ENCODE results near the gene RABL3.
"Not testable (repeated sequence)": the region's sequence is repeated elsewhere in the genome, so short reads cannot be mapped to it uniquely, and the experiment has no call there.

The RABL3 gene

GRCh38 chr3:120683671-120684301 is 58.5 kb downstream of the RABL3 start:
- DNase-seq (ENCODE audit: low read depth in 2 of 2): no peak

GRCh38 chr3:120683213-120683612 is 59.1 kb downstream of the RABL3 start:
- no peak for DNase-seq (ENCODE audit: low read depth in 2 of 2)

GRCh38 chr3:120682095-120682681 is 60.1 kb downstream of the RABL3 start, which contains the start of gene HGD:
HGD (minus strand) TSS chr3:120682239; CDS start chr3:120682111, 128 bp downstream.
- DNase-seq (ENCODE audit: low read depth in 2 of 2): no peak

- no peak for DNase-seq (ENCODE audit: low read depth in 2 of 2)
Observed at GRCh38 chr3:120681506-120682038, 60.7 kb downstream of the RABL3 start.

- DNase-seq (ENCODE audit: low read depth in 2 of 2): no peak
Observed at GRCh38 chr3:120681018-120681417, 61.3 kb downstream of the RABL3 start.

GRCh38 chr3:120680193-120680894 is 62.0 kb downstream of the RABL3 start:
- no peak for DNase-seq (ENCODE audit: low read depth in 2 of 2)

GRCh38 chr3:120678984-120679383 is 63.3 kb downstream of the RABL3 start:
- DNase-seq (ENCODE audit: low read depth in 2 of 2): no peak

GRCh38 chr3:120678331-120678947 is 63.9 kb downstream of the RABL3 start:
- no peak for DNase-seq (ENCODE audit: low read depth in 2 of 2)

- DNase-seq (ENCODE audit: low read depth in 2 of 2): not testable (repeated sequence)
Observed at GRCh38 chr3:120677193-120677592, 65.1 kb downstream of the RABL3 start.

- no peak for DNase-seq (ENCODE audit: low read depth in 2 of 2)
Observed at GRCh38 chr3:120673116-120673515, 69.2 kb downstream of the RABL3 start.

GRCh38 chr3:120670576-120670975 is 71.7 kb downstream of the RABL3 start:
- DNase-seq (ENCODE audit: low read depth in 2 of 2): no peak

GRCh38 chr3:120664926-120665325 is 77.4 kb downstream of the RABL3 start:
- DNase-seq (ENCODE audit: low read depth in 2 of 2): no peak

GRCh38 chr3:120661945-120662344 is 80.4 kb downstream of the RABL3 start:
- DNase-seq (ENCODE audit: low read depth in 2 of 2): no peak

GRCh38 chr3:120661106-120661905 is 81.0 kb downstream of the RABL3 start:
- no peak for DNase-seq (ENCODE audit: low read depth in 2 of 2)

GRCh38 chr3:120659834-120660233 is 82.5 kb downstream of the RABL3 start:
- DNase-seq (ENCODE audit: low read depth in 2 of 2): no peak

- no peak for DNase-seq (ENCODE audit: low read depth in 2 of 2)
Observed at GRCh38 chr3:120659285-120659684, 83.0 kb downstream of the RABL3 start.

GRCh38 chr3:120652896-120653545 is 89.3 kb downstream of the RABL3 start:
- DNase-seq (ENCODE audit: low read depth in 2 of 2): no peak

GRCh38 chr3:120652281-120652680 is 90.0 kb downstream of the RABL3 start:
- DNase-seq (ENCODE audit: low read depth in 2 of 2): no peak

GRCh38 chr3:120650311-120650710 is 92.0 kb downstream of the RABL3 start:
- no peak for DNase-seq (ENCODE audit: low read depth in 2 of 2)

- no peak for DNase-seq (ENCODE audit: low read depth in 2 of 2)
Observed at GRCh38 chr3:120649830-120650233, 92.5 kb downstream of the RABL3 start.

GRCh38 chr3:120648290-120648689 is 94.0 kb downstream of the RABL3 start:
- no peak for DNase-seq (ENCODE audit: low read depth in 2 of 2)
